ENCODE data around the gene ZNF804B.

ZNF804B gene

DNA sequence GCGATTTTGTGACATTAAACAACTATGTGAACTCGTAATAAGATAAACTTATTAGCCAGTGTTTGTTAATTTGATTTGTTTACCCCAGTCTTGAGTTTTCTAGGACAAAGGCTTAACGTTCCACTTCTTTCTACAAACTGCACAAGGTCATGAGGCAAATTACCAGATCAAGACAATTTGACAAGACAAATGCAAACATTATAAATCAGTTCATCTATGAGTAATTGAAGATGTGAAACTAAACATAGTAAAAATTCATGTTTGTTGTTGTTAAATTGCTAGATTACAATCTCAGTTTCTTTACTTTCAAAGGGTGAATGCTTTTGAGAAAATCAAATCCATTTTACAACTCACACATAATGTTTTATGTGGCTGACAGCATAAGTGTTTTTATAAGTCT, 13.4 kb upstream of the ZNF804B start:
- Histone ChIP-seq H3K9ac (ENCODE audit: low read depth, low read length) (no peak overlapping the region), H3K4me1 (ENCODE audit: insufficient read depth, low read length) (no peaks in the 10 kb centered on the region), H3K4me3 (ENCODE audit: low read depth in 1 of 2, low read length in 2 of 2) (no peak overlapping the region), H3K27ac (ENCODE audit: low read length) (no peak overlapping the region), H2AFZ (ENCODE audit: low read depth, low read length) (no peak overlapping the region), H3K9me3 (ENCODE audit: insufficient read depth, low read length, severe bottlenecking) (no peaks in the 10 kb centered on the region), H3K27me3 (ENCODE audit: insufficient read depth, low read length, poor library complexity) (no peaks in the 10 kb centered on the region), H3K4me2 (ENCODE audit: insufficient read depth, low read length) (no peak overlapping the region), H3K36me3 (ENCODE audit: insufficient read depth, low read length) (no peaks in the 10 kb centered on the region), H4K20me1 (ENCODE audit: insufficient read depth, low read length) (no peaks in the 10 kb centered on the region), H3K79me2 (ENCODE audit: insufficient read depth, low read length) (no peaks in the 10 kb centered on the region)
- no peak for DNase-seq
- TF ChIP-seq, protein P1, sequence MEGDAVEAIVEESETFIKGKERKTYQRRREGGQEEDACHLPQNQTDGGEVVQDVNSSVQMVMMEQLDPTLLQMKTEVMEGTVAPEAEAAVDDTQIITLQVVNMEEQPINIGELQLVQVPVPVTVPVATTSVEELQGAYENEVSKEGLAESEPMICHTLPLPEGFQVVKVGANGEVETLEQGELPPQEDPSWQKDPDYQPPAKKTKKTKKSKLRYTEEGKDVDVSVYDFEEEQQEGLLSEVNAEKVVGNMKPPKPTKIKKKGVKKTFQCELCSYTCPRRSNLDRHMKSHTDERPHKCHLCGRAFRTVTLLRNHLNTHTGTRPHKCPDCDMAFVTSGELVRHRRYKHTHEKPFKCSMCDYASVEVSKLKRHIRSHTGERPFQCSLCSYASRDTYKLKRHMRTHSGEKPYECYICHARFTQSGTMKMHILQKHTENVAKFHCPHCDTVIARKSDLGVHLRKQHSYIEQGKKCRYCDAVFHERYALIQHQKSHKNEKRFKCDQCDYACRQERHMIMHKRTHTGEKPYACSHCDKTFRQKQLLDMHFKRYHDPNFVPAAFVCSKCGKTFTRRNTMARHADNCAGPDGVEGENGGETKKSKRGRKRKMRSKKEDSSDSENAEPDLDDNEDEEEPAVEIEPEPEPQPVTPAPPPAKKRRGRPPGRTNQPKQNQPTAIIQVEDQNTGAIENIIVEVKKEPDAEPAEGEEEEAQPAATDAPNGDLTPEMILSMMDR (IDR thresholded peaks at IDR 0.05; ENCODE audit: borderline replicate concordance, extremely low read depth, low read length, poor library complexity, severe bottlenecking) = no peak
- TF ChIP-seq EZH2 (IDR thresholded peaks at IDR 0.05; ENCODE audit: borderline replicate concordance, low read depth, low read length, severe bottlenecking) = no peak
- ATAC-seq (ENCODE audit: insufficient read depth, low read depth) = no peak

DNA sequence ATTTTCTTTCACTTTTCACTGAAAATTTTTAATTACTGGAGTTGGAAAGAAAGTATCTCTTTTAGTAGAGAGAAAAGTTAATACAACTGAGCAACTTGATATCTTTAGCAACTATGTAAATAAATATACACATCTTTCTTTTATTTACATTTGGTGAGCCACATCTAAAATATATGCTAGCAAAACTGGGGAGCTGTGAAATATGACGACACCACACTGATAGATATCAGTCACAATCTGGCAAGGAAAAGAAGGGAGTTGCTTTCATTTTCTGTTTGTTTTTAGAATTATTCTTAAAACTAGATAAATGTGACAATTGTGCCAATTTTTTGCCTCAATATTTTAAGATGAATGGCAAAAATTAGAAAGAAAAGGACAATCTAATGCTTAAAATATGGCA, 2.7 kb upstream of the ZNF804B start:
- Histone ChIP-seq H3K4me1 (ENCODE audit: insufficient read depth, low read length) (no peaks in the 10 kb centered on the region), H2AFZ (ENCODE audit: low read depth, low read length) (no peak overlapping the region), H3K79me2 (ENCODE audit: insufficient read depth, low read length) (no peaks in the 10 kb centered on the region), H3K27me3 (ENCODE audit: insufficient read depth, low read length, poor library complexity) (no peaks in the 10 kb centered on the region), H4K20me1 (ENCODE audit: insufficient read depth, low read length) (no peaks in the 10 kb centered on the region), H3K27ac (ENCODE audit: low read length) (no peak overlapping the region), H3K9me3 (ENCODE audit: insufficient read depth, low read length, severe bottlenecking) (no peaks in the 10 kb centered on the region), H3K36me3 (ENCODE audit: insufficient read depth, low read length) (no peaks in the 10 kb centered on the region), H3K4me2 (ENCODE audit: insufficient read depth, low read length) (no peak overlapping the region), H3K9ac (ENCODE audit: low read depth, low read length) (no peak overlapping the region), H3K4me3 (ENCODE audit: low read depth in 1 of 2, low read length in 2 of 2) (no peak overlapping the region)
- TF ChIP-seq EZH2 (IDR thresholded peaks at IDR 0.05; ENCODE audit: borderline replicate concordance, low read depth, low read length, severe bottlenecking) = no peak
- TF ChIP-seq, protein P1 (IDR thresholded peaks at IDR 0.05; ENCODE audit: borderline replicate concordance, extremely low read depth, low read length, poor library complexity, severe bottlenecking) = no peak
- ATAC-seq (ENCODE audit: insufficient read depth, low read depth) (no peak), DNase-seq (no peak)

DNA sequence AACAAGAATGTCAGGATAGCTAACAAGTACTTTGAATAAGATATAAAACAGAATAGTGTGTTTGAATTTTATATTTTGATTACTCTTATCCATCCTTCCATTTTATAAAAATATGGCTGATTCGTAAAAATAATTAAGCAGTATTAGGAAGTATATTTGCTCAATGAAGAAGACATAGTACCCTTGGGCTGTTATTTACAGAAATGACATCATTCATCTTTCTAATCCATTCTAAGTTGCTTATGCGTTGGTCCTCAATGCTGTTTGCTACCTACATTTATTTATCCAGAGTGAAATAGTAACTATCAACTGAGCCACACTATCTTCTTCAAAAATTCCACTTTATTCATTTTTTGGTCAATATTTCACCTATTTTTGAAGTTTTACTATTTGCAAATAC, 2.1 kb upstream of the ZNF804B start:
- no peaks in the 10 kb centered on the region for H3K4me1 ChIP-seq (ENCODE audit: insufficient read depth, low read length)
- H3K4me2 ChIP-seq (ENCODE audit: insufficient read depth, low read length) = no peak overlapping the region
- H3K27me3 ChIP-seq (ENCODE audit: insufficient read depth, low read length, poor library complexity) = no peaks in the 10 kb centered on the region
- H4K20me1 ChIP-seq (ENCODE audit: insufficient read depth, low read length) = no peaks in the 10 kb centered on the region
- no peak overlapping the region for H2AFZ ChIP-seq (ENCODE audit: low read depth, low read length)
- H3K36me3 ChIP-seq (ENCODE audit: insufficient read depth, low read length) = no peaks in the 10 kb centered on the region
- H3K9ac ChIP-seq (ENCODE audit: low read depth, low read length) = no peak overlapping the region
- no peak for DNase-seq
- no peaks in the 10 kb centered on the region for H3K79me2 ChIP-seq (ENCODE audit: insufficient read depth, low read length)
- H3K27ac ChIP-seq (ENCODE audit: low read length) = no peak overlapping the region
- no peak overlapping the region for H3K4me3 ChIP-seq (ENCODE audit: low read depth in 1 of 2, low read length in 2 of 2)
- ATAC-seq (ENCODE audit: insufficient read depth, low read depth) = no peak
- TF ChIP-seq, protein P1 (IDR thresholded peaks at IDR 0.05; ENCODE audit: borderline replicate concordance, extremely low read depth, low read length, poor library complexity, severe bottlenecking) = no peak
- no peak for TF ChIP-seq EZH2 (IDR thresholded peaks at IDR 0.05; ENCODE audit: borderline replicate concordance, low read depth, low read length, severe bottlenecking)
- no peaks in the 10 kb centered on the region for H3K9me3 ChIP-seq (ENCODE audit: insufficient read depth, low read length, severe bottlenecking)

Data from DND-41 (cell line).